ENCODE results near the gene ZBTB16. TPM values are rescaled to one million over a fixed set of nuclear protein-coding genes. Genes with fewer than 3 reads are reported as not detected.
A peak's percentile ranks its signal among the peaks of the same experiment; 100 is the strongest.

ZBTB16 gene
- total RNA-seq, 1 donor from 2014 or later = 6.4 TPM

GRCh38 chr11:114166362-114166761 lies 106.9 kb downstream of the ZBTB16 start:
- no peak for DNase-seq (ENCODE audit: low read depth in 2 of 2)

DNA sequence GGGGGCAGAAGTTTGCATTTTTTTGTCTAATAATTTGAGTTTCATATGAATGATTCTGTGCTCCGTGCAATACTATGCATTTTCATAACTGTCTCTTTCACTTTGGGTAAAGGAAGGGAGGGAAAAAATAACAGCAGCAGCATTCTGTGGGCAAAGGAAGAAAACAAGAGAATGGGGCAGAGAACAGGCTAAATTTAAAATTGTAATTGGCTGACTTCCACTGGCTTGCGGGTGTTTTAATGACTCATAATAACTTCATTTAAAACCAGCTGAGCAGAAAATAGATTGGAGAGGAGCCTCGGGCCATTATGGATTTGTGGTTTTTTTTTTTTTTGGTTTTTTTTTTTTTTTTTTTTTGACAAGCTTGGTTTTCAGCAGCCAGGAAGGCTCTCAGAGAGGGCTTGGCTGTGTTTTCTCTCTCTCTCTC lies 107.4 kb downstream of the ZBTB16 start:
- peak; percentile 68 to 84 for DNase-seq (ENCODE audit: low read depth in 2 of 2)

DNA sequence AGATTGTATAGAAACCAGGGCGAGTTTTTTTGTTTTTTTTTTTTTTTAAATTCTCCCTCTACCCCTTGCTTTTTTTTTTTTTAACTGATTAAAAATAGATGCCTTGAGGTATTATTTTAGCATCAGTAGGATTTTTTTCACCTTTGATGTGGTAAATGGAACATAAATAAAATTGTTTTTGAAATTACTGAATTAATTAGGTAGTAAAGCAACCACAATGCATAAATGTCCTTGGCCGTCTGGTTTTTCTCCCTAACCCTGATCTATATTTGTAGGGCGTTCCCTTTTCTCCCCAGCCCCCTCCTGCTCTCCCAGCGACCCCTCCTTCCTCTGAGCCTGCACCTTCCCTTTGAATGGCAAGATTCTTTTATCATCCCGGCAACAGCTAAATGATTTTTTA lies 107.8 kb downstream of the ZBTB16 start:
- DNase-seq (ENCODE audit: low read depth in 2 of 2) = no peak

DNA sequence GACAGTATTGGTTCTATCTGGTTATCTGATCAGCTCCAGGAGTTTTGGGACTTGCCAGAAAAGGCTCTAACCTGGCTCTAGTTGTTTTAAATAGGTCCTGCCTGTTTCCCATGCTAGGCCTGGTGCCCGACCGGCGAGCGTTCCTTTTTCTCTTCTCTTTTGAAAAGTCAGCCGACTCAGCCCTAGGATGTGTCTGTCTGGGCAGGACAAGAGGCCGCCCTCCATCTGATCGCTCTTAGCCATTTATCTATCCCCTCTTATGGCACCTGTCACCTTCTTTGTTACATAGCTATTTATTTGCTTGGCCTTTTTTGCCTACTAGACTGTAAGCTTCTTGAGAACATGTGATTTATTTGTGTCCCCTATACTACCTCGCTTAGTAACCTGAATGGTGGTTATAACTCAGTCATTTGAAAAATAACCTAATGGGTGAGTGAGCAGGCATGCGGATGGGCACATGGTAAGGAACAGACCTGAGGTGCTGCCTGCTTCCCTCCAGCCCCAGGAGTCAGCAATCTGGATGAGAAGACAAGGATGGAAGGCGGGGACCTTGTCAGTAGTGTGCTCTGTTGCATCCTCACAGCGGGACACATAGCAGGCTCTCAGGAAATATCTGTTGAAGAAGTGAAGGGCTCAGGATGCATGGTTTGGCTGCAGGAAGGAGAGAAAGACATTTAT lies 108.4 kb downstream of the ZBTB16 start:
- no peak for DNase-seq (ENCODE audit: low read depth in 2 of 2)

DNA sequence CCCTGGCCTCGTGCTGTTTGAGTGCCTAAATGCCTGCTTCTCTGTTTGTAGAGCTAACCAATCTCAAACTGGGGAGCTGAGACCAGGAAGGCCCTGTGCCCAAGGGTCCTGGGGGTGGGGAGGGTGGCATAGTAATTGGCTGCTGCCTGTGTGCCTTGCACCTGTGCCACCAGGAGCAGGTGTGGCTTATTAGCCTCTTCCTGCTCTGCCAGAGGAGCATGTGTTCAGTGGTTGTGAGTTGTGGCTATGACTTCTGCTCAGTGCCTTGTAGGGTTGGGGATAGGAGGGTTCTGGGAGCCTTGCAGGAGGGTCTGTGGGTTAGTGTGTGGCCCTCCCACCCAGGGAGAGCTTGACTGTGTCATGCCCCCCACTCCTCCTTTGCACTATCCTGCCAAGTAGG lies 109.2 kb downstream of the ZBTB16 start:
- no peak for DNase-seq (ENCODE audit: low read depth in 2 of 2)

- DNase-seq (ENCODE audit: low read depth in 2 of 2) = no peak
Observed at GRCh38 chr11:114169321-114169749, 109.8 kb downstream of the ZBTB16 start.

- no peak for DNase-seq (ENCODE audit: low read depth in 2 of 2)
Observed at GRCh38 chr11:114169821-114170220, 110.3 kb downstream of the ZBTB16 start.

DNA sequence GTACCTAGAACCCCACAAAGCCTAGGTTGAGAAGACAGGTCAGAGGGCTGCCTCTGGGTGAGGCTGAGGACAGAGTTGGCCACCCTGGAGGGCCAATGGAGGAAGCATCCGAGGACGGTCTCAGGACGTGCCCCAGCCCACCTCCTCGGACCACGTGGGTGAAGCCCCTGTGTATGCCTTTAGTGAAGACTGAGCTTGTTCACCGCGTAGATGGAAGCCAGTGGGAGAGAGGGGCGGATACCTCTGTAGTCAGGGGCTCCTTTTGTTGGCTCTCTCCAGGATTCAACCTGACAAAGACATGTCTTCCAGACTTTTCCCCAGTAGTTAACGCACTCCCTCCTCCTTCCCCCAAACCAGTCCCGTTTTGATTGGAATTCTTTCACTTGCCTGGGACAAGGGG lies 110.7 kb downstream of the ZBTB16 start:
- DNase-seq (ENCODE audit: low read depth in 2 of 2) = no peak

DNA sequence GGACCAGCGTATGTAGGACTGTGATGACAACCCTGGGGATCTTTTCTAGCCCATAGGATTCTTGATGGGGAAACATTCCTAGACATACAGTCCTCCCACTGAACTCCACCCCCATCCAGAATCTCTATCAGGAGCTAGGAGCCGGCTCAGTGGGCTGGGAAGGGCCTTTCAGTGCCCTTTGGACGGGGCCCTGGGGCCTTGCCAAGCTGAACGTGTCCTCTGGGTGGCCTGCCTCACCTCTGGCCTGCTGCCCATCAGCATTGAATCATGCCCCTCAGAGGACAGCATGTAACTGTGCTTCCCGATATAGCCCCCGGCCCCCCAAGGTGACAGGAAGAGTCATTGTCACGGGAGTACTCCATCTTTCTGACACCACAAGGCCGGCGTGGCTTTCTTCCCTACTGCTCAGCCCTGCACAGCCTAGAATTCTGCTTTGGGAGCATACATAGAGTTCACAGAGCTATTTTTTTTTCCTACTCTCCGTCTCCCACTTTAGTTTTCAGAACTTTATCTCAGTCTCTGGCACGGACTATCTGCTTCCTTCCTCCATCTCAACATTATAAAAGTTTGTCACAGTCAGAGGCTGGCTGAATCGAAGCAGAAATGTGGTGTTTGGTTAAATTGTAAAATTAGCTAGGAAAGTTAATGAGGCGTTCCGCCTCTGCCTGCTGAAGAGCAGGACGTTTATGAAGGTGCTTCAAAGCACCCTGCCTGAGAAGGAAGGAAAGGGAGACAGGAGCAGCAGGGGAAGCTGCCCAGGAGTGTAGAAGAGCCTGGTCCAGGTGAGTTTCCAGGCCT lies 111.9 kb downstream of the ZBTB16 start:
- DNase-seq (ENCODE audit: low read depth in 2 of 2) = peak in 1 of 2 donors; percentile 70

DNA sequence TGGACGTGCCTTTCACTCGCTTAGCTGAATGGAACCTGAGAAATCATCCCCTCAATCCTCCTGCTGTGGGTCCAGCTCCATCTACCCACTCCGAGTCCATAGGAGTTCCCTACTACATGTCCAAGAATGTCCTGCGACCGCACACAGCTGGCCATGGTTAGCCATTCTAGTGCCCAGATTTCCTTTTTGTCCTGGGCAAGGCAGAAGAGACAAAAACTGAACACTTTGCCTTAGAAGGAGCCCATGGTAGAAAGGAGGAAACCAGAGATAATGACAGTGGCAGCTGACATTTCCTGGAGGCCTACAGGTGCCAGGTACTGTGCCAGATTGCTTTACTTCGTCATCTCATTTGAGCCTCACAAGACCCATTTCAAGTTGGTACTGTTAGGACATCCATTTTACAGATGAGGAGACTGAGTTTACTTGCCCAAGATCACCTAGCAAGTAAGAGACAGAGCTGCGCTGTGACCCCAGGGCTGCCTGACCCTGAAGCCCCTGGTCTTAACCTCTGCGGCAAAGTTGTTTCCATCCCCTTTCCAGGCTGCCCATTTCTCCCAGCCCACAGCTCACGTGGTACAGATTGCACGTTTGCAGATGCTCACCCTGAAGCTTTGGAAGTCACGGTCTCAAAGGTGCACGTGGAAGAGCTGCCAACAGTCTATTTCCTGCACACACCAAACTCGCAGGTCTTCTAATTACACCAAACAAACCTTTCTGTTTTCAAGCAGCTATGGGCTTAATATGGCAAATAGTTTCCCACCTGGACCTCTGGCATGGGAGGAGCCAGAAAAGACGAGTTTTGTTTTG lies 112.7 kb downstream of the ZBTB16 start:
- DNase-seq (ENCODE audit: low read depth in 2 of 2) = no peak

DNA sequence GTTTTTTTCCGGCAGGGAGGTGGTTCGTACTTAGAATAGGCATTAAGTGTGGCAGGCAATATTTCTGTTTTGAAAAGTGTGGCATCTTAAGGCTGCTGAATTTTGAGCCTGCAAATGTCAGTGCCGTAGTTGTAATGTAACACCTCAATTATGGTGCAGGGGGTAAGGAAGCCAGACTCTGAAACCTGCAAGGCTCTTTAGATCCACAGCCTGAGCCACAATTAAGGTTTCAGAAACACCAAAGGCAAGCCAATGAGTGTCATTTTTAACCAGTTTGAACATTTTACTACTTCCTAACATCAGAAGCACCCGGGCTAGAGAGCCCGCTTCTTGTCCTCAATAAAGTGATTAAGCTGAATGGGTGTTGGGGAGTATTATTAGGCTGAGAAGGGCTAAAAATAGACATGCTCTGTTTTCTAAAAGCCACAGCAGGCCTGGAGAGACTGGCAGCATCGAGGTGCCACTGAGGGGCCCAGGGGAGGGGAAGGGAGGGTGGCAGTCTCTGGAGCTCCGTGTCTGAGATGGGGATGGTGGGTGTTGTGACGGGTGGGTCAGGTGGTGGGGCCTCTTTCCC lies 113.4 kb downstream of the ZBTB16 start:
- DNase-seq (ENCODE audit: low read depth in 2 of 2) = no peak

GRCh38 chr11:114173843-114174242 lies 114.3 kb downstream of the ZBTB16 start:
- DNase-seq (ENCODE audit: low read depth in 2 of 2) = no peak

DNA sequence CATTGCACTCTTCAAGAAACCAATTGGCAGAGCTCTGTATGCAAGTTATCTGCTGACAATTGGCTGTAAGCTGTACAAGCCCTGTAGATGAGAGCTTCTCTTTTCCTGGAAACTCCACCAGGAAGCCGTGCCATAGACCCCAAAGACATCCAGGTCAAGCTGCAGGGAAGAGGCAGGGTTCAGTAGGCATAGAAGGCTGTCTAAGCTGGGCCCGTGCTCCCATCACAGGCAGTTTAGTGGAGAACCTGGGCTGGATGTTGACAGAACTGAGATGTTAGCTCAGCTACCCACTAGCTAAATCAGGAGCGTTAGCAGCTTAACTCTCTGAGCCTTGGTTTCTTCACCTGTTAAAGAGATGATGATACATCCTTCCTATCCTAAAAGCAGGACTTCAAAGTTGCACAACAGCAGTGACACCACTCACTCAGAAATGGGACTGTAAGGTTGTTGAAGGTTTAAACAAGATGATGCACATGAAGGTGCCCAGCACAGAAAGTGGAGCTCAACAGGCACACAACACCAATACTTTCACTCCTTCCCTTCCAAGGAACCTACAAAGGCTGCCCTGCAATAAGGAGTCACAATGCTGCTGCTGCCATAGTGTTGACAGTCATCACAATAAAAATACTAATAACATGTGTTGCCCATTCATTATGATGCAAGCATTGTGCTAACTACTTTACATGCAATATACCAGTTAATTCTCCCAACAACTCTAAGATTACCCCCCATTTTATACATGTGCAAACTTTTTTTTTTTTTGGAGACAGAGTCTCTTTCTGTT lies 115.4 kb downstream of the ZBTB16 start:
- DNase-seq (ENCODE audit: low read depth in 2 of 2) = no peak

DNA sequence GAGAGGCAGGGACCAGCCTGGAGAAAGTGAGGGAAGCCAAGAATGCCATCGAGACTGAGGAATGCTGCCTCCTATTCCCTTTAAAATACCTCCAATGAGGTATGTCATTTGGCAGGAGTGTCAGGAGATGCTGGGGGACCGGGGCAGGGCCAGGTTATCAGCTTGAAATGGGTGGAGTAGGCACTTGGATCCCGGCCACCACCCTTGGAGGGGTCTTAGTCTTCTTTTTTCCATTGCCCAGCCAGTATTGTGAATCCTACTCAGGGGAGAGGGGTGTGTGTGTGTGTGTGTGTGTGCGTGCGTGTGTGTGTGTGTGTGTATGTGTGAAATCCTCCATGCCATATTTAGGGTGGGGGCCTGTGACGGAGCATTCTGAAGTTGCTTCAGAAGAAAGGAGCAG lies 116.2 kb downstream of the ZBTB16 start:
- DNase-seq (ENCODE audit: low read depth in 2 of 2) = no peak

GRCh38 chr11:114176321-114176720 lies 116.8 kb downstream of the ZBTB16 start:
- no peak for DNase-seq (ENCODE audit: low read depth in 2 of 2)

DNA sequence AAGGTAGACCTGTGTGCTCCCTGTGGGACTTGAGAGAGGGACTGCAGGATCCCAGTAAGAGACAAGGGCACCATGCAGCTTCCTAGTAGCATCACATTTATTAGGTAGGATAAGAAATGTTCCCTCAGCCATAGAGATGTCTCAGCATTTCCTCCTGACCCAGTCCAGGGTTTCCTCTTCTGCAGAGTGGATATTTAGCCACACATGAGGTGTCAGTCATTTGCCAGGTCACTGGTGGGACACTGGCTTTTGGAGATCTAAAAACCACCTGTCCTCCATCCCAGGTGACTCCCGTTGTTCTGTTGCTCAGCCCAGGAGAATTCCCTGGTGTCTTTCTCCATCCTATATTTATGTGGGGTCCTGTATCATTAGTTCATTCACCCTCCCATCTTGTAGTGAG lies 119.1 kb downstream of the ZBTB16 start:
- no peak for DNase-seq (ENCODE audit: low read depth in 2 of 2)

- DNase-seq (ENCODE audit: low read depth in 2 of 2) = peak in 1 of 2 donors; percentile 94
Observed at GRCh38 chr11:114179234-114179941, 119.9 kb downstream of the ZBTB16 start.

- DNase-seq (ENCODE audit: low read depth in 2 of 2) = peak in 1 of 2 donors; percentile 62
Observed at GRCh38 chr11:114180301-114181055, 121.0 kb downstream of the ZBTB16 start.

GRCh38 chr11:114181195-114181594 lies 121.7 kb downstream of the ZBTB16 start:
- no peak for DNase-seq (ENCODE audit: low read depth in 2 of 2)

DNA sequence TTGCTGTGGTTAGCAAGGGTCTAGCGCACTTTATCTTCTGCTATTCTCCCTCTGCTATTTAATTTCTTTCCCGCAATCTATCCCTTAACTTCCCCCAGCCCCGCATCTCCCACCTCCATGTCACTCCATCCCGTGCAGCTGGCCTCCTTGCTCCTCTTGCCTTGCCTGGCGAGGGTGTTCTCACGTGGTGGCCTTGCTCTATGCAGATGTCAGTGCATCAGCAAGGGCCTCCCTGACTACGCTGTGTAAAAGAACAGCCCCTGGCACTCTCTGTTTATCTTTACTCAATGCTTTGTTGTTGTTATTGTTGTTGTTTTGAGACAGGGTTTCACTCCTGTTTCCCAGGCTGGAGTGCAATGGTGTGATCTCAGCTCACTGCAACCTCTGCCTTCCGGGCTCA lies 122.2 kb downstream of the ZBTB16 start:
- DNase-seq (ENCODE audit: low read depth in 2 of 2) = no peak
